H1 (cell line): ENCODE data around the gene NCOA6. TPM values are rescaled to one million over a fixed set of nuclear protein-coding genes. Genes with fewer than 3 reads are reported as not detected.

Source experiments
- CTCF ChIA-PET: fragments of 300-600 bp; sonication (Branson Sonifier 250); formaldehyde crosslinking; loops from one replicate; lab custom pipeline; 2021; ENCODE audit not compliant: partially characterized antibody; lab: Charles Lee
- POLR2A ChIA-PET: fragments of 300-600 bp; sonication (Branson Sonifier 250); formaldehyde crosslinking; loops from one replicate; lab custom pipeline; 2021; ENCODE audit warnings: inconsistent platforms; ENCODE audit not compliant: partially characterized antibody; lab: Charles Lee
- DNase-seq, 2 experiments: peaks; one replicate each; pipeline versions ENCODE4 v3.0.0 to v3.0.0-alpha.2; 2010 to 2022; ENCODE audit warnings: low spot score in 2 of 2, low read depth in 1 of 2, mixed read lengths in 1 of 2
- FAIRE-seq: peaks from 2 replicates; lab custom pipeline; 2011; peaks lifted over from hg19 to GRCh38; lab: Jason Lieb, UNC
- H2AFZ ChIP-seq: 2 replicates; pipeline ENCODE4 v1.8.1; 2012; ENCODE audit warnings: low read length, inconsistent platforms
- H2AK5ac ChIP-seq: 2 replicates; pipeline ENCODE4 v1.6.1; 2013; ENCODE audit warnings: low read depth, low read length
- H2BK120ac ChIP-seq: replicated peaks from 2 replicates; pipeline ENCODE3; 2013; ENCODE audit warnings: low read depth, low read length, inconsistent platforms
- H2BK12ac ChIP-seq: 2 replicates; pipeline ENCODE4 v1.6.1; 2013; ENCODE audit warnings: low read depth, low read length
- H2BK15ac ChIP-seq: 2 replicates; pipeline ENCODE4 v1.6.1; 2013; ENCODE audit warnings: low read length
- H2BK20ac ChIP-seq: 2 replicates; pipeline ENCODE4 v1.6.1; 2013; ENCODE audit warnings: low read length
- H2BK5ac ChIP-seq: 2 replicates; pipeline ENCODE4 v1.6.1; 2013; ENCODE audit warnings: low read depth, low read length
- H3K14ac ChIP-seq: 2 replicates; pipeline ENCODE4 v1.6.1; 2013; ENCODE audit warnings: inconsistent platforms; ENCODE audit not compliant: insufficient read length
- H3K18ac ChIP-seq: 2 replicates; pipeline ENCODE4 v1.6.1; 2013; ENCODE audit warnings: low read length; ENCODE audit errors: extremely low read depth
- H3K23ac ChIP-seq: 2 replicates; pipeline ENCODE4 v1.6.1; 2013; ENCODE audit warnings: inconsistent platforms; ENCODE audit not compliant: insufficient read length
- H3K23me2 ChIP-seq: 2 replicates; pipeline ENCODE4 v1.6.1; 2013; ENCODE audit warnings: low read depth, low read length
- H3K27ac ChIP-seq: 2 replicates; pipeline ENCODE4 v1.6.1; 2011; ENCODE audit warnings: low read depth, low read length, inconsistent platforms
- H3K27me3 ChIP-seq, 4 experiments: replicated peaks in 1 of 4; 1 replicate in 1 of 4; 2 replicates in 3 of 4; pipeline versions ENCODE4 v1.6.1 to v1.8.1; 2011 to 2013; ENCODE audit warnings: low read length in 3 of 4, mild to moderate bottlenecking in 3 of 4, inconsistent platforms in 2 of 4, mixed read lengths in 2 of 4, moderate library complexity in 1 of 4; ENCODE audit not compliant: control insufficient read depth in 3 of 4, insufficient read depth in 3 of 4; ENCODE audit errors: extremely low read depth in 1 of 4
- H3K36me3 ChIP-seq, 4 experiments: 2 replicates each; pipeline versions ENCODE4 v1.6.1 to v1.8.1; 2011 to 2013; ENCODE audit warnings: mild to moderate bottlenecking in 4 of 4, low read length in 3 of 4, moderate library complexity in 2 of 4, control low read depth in 1 of 4, inconsistent platforms in 1 of 4; ENCODE audit not compliant: insufficient read depth in 4 of 4, control insufficient read depth in 2 of 4
- H3K4ac ChIP-seq: replicated peaks from 2 replicates; pipeline ENCODE3; 2013; ENCODE audit warnings: low read length, low read depth, mixed read lengths, inconsistent platforms; ENCODE audit not compliant: insufficient read length
- H3K4me1 ChIP-seq, 4 experiments: replicated peaks in 1 of 4; 1 replicate in 1 of 4; 2 replicates in 3 of 4; pipeline versions ENCODE4 v1.6.1 to v1.8.1; 2011 to 2013; ENCODE audit warnings: low read length in 3 of 4, inconsistent platforms in 2 of 4, mixed read lengths in 1 of 4; ENCODE audit not compliant: insufficient read depth in 4 of 4, control insufficient read depth in 3 of 4
- H3K4me2 ChIP-seq, 2 experiments: 2 replicates each; pipeline versions ENCODE4 v1.6.1 to v1.8.1; 2011 to 2013; ENCODE audit warnings: low read depth in 2 of 2, low read length in 2 of 2, control low read depth in 1 of 2, inconsistent platforms in 1 of 2, mild to moderate bottlenecking in 1 of 2; ENCODE audit not compliant: insufficient read depth in 1 of 2
- H3K4me3 ChIP-seq, 4 experiments: fragments of 200-600, 300-600 bp in 1 of 4; sonication (generic), shearing (Covaris generic), sonication (Bioruptor Twin) in 1 of 4; 2 replicates each; pipeline versions ENCODE4 v1.5.1 to v1.8.1; 2011 to 2016; ENCODE audit warnings: low read length in 4 of 4, low read depth in 3 of 4, control low read depth in 2 of 4, inconsistent platforms in 2 of 4, mild to moderate bottlenecking in 2 of 4, mixed read lengths in 1 of 4, moderate library complexity in 1 of 4; ENCODE audit not compliant: insufficient read depth in 2 of 4; ENCODE audit errors: extremely low read depth in 1 of 4
- H3K56ac ChIP-seq: replicated peaks from 2 replicates; pipeline ENCODE3; 2013; ENCODE audit warnings: low read depth, mild to moderate bottlenecking, mixed read lengths, low read length, inconsistent platforms; ENCODE audit not compliant: insufficient read length
- H3K79me1 ChIP-seq: 2 replicates; pipeline ENCODE4 v1.6.1; 2013; ENCODE audit warnings: low read depth, low read length, control low read depth
- H3K79me2 ChIP-seq, 2 experiments: 2 replicates each; pipeline versions ENCODE4 v1.6.1 to v1.8.1; 2012 to 2013; ENCODE audit warnings: low read length in 2 of 2, mild to moderate bottlenecking in 2 of 2, inconsistent platforms in 1 of 2; ENCODE audit not compliant: insufficient read depth in 2 of 2, control insufficient read depth in 1 of 2
- H3K9ac ChIP-seq, 4 experiments: replicated peaks in 1 of 4; 1 replicate in 1 of 4; 2 replicates in 3 of 4; pipeline versions ENCODE4 v1.6.1 to v1.8.1; 2011 to 2013; ENCODE audit warnings: low read depth in 3 of 4, low read length in 3 of 4, control low read depth in 2 of 4, mild to moderate bottlenecking in 2 of 4, moderate library complexity in 2 of 4, inconsistent platforms in 1 of 4; ENCODE audit errors: extremely low read depth in 1 of 4
- H3K9me3 ChIP-seq, 2 experiments: 2 replicates each; pipeline versions ENCODE4 v1.6.1 to v1.8.1; 2012 to 2013; ENCODE audit warnings: mild to moderate bottlenecking in 2 of 2, moderate library complexity in 2 of 2, control low read depth in 1 of 2, inconsistent platforms in 1 of 2, low read depth in 1 of 2, low read length in 1 of 2, mixed read lengths in 1 of 2; ENCODE audit not compliant: insufficient read depth in 2 of 2
- H4K20me1 ChIP-seq, 2 experiments: replicated peaks in 1 of 2; 2 replicates each; pipeline versions ENCODE3 to v1.8.1; 2011 to 2013; ENCODE audit warnings: inconsistent platforms in 2 of 2, low read length in 2 of 2, mild to moderate bottlenecking in 1 of 2; ENCODE audit not compliant: insufficient read depth in 2 of 2, control insufficient read depth in 1 of 2
- H4K5ac ChIP-seq: 2 replicates; pipeline ENCODE4 v1.6.1; 2013; ENCODE audit warnings: low read length, low read depth, mixed read lengths, inconsistent platforms; ENCODE audit not compliant: insufficient read length
- H4K8ac ChIP-seq: 2 replicates; pipeline ENCODE4 v1.8.0; 2013; ENCODE audit warnings: mild to moderate bottlenecking, moderate library complexity, low read length, inconsistent platforms; ENCODE audit not compliant: insufficient read depth; ENCODE audit errors: extremely low read depth
- H4K91ac ChIP-seq: replicated peaks from 2 replicates; pipeline ENCODE3; 2013; ENCODE audit warnings: low read length, mixed read lengths, inconsistent platforms; ENCODE audit not compliant: insufficient read length
- CHD1 ChIP-seq: IDR thresholded peaks from 2 replicates; pipeline ENCODE4 v1.6.1; 2012; ENCODE audit warnings: low read depth, low read length, improper control_type of control experiment
- E2F6 ChIP-seq: IDR thresholded peaks from 2 replicates; pipeline ENCODE4 v1.6.1; 2012; ENCODE audit warnings: inconsistent platforms
- EZH2 ChIP-seq: fragments of 200-600 bp; sonication (generic); IDR thresholded peaks from 2 replicates; pipeline ENCODE4 v1.7.1; 2012; ENCODE audit warnings: low read depth, mild to moderate bottlenecking, moderate library complexity, low read length, inconsistent platforms; ENCODE audit not compliant: severe bottlenecking
- HDAC2 ChIP-seq, 2 experiments: fragments of 300-600 bp in 1 of 2; sonication (generic) in 1 of 2; IDR thresholded peaks; 2 replicates each; pipeline ENCODE4 v1.6.1; 2011 to 2012; ENCODE audit warnings: low read depth in 2 of 2, low read length in 2 of 2, mild to moderate bottlenecking in 2 of 2, moderate library complexity in 2 of 2, borderline replicate concordance in 1 of 2, inconsistent platforms in 1 of 2
- KDM4A ChIP-seq: IDR thresholded peaks from one replicate; pipeline ENCODE4 v1.7.1; 2012; ENCODE audit warnings: low read depth, mild to moderate bottlenecking, moderate library complexity, low read length, inconsistent platforms; ENCODE audit not compliant: severe bottlenecking
- MAX ChIP-seq: IDR thresholded peaks from 2 replicates; pipeline ENCODE4 v1.6.1; 2012; ENCODE audit warnings: inconsistent platforms
- POLR2A ChIP-seq, 2 experiments: IDR thresholded peaks; 1 replicate in 1 of 2; 2 replicates in 1 of 2; pipeline ENCODE4 v1.6.1; 2011; ENCODE audit warnings: low read depth in 2 of 2, low read length in 2 of 2, mild to moderate bottlenecking in 2 of 2; ENCODE audit errors: control extremely low read depth in 1 of 2
- RAD21 ChIP-seq, 2 experiments: IDR thresholded peaks in 1 of 2; conservative IDR thresholded peaks in 1 of 2; 2 replicates each; pipeline ENCODE4 v1.6.1; 2011; ENCODE audit warnings: low read depth in 2 of 2, low read length in 2 of 2, improper control_type of control experiment in 1 of 2, inconsistent platforms in 1 of 2, mild to moderate bottlenecking in 1 of 2, moderate library complexity in 1 of 2
- SIX5 ChIP-seq: IDR thresholded peaks from 2 replicates; pipeline ENCODE4 v1.6.1; 2011; ENCODE audit warnings: mild to moderate bottlenecking, low read depth, low read length
- WGBS, 2 experiments: shearing (Covaris generic) in 1 of 2; methylation state at CpG; one replicate each; pipeline versions ENCODE4 v1.1.6 to v1.1.7; 2013 to 2015; ENCODE audit warnings: low lambda C conversion rate in 2 of 2, mixed read lengths in 2 of 2, inconsistent platforms in 1 of 2, low coverage in 1 of 2, missing lambda C conversion rate in 1 of 2; ENCODE audit not compliant: insufficient replicate concordance in 2 of 2, insufficient coverage in 1 of 2, insufficient read length in 1 of 2; ENCODE audit errors: extremely low coverage in 1 of 2, missing lambda C conversion rate in 1 of 2; 5-methylcytosine and 5-hydroxymethylcytosine counted together
- polyA plus RNA-seq, 7 experiments: library from polyadenylated mRNA; depleted of rRNA in 3 of 7; stranded (reverse) in 5 of 7; unstranded in 2 of 7; fragments of >200 nt in 5 of 7; fragments of 200-250 nt in 2 of 7; gene quantifications; 1 replicate in 5 of 7; 2 replicates in 1 of 7; 4 replicates in 1 of 7; pipeline versions ENCODE4 v1.2.1 to v1.2.3, GENCODE V29; 2011 to 2013; ENCODE audit warnings: missing spikeins in 2 of 7, mixed read lengths in 2 of 7
- total RNA-seq: library from RNA; stranded (reverse); fragmentation: NEBNext Ultra II Directional; extraction: Animal tissue kit (Norgen Biotek cat#: 25700); gene quantifications from 2 replicates; pipeline ENCODE4 v1.2.1, GENCODE V29; 2021

The NCOA6 gene
- total and polyA plus RNA-seq, 2 of the 8 experiments (the other 6 are each of a cell fraction or from before 2014, with no cell fraction given) = 9.0 to 9.5 TPM

GRCh38 chr20:34709831-34710567 lies 115.5 kb downstream of the NCOA6 start:
- CTCF ChIA-PET = interaction anchor here (0.6 to 6.5 kb wide), 6 partner anchors 13 to 397 kb away, joined by 3 to 48 read pairs (median 3); no protein-coding TSS in a partner anchor
- Histone ChIP-seq H2BK12ac (0 out of 2 replicates have a peak overlapping the region, but pooled peaks have one; percentile 27), H3K56ac (no peak overlapping the region), H3K9ac (peak overlapping the region in 2 of 4 experiments; percentile 42 to 43; a peak in 4 of 7 replicates), H3K4me2 (peak overlapping the region; percentile 80 to 91), H4K20me1 (peaks cover 2 to 8% of the 10 kb centered on the region in 2 experiments), H2AFZ (peak overlapping the region; percentile 90; the same call in 1 of the 2 replicates), H3K79me1 (no peaks in the 10 kb centered on the region), H3K27ac (no peak overlapping the region), H2BK15ac (no peak overlapping the region; the same call in 1 of the 2 replicates), H3K4me1 (peaks cover 0 to 7% (median 3%) of the 10 kb centered on the region in 4 experiments; a peak in 4 of 7 replicates), H4K5ac (no peak overlapping the region), H3K23ac (no peak overlapping the region), H2BK5ac (no peak overlapping the region), H3K36me3 (no peaks in the 10 kb centered on the region), H3K23me2 (peaks cover 12% of the 10 kb centered on the region; the same call in 1 of the 2 replicates), H3K4me3 (peak overlapping the region; percentile 58 to 92 (median 68)), H2BK20ac (no peak overlapping the region), H3K27me3 (peaks cover 9 to 28% (median 21%) of the 10 kb centered on the region in 4 experiments), H3K14ac (no peak overlapping the region), H4K8ac (0 out of 2 replicates have a peak overlapping the region, but pooled peaks have one; percentile 18), H2AK5ac (no peak overlapping the region), H2BK120ac (no peak overlapping the region), H3K18ac (no peak overlapping the region; the same call in 1 of the 2 replicates), H3K79me2 (no peaks in the 10 kb centered on the region), H3K4ac (no peak overlapping the region), H4K91ac (no peak overlapping the region), H3K9me3 (no peaks in the 10 kb centered on the region)
- POLR2A ChIA-PET = interaction anchor here (1.0 to 1.4 kb wide), 2 partner anchors 43 to 166 kb away, joined by 3 read pairs; no protein-coding TSS in a partner anchor
- no peak for DNase-seq
- WGBS, 2 experiments = 4% methylated on average over 56 of the region's 61 CpGs; no CpG with 5 or more reads in 1 of the 2 experiments
- no peak for FAIRE-seq
- no peak for TF ChIP-seq SIX5
- TF ChIP-seq KDM4A = peak; percentile 20
- TF ChIP-seq CHD1 = no peak
- TF ChIP-seq E2F6 = 0 out of 2 replicates have a peak, but pooled peaks have one; percentile 49
- TF ChIP-seq POLR2A (IDR thresholded peaks at IDR 0.05; ENCODE audit: control extremely low read depth in 1 of 2, low read depth in 2 of 2, low read length in 2 of 2) = no peak; a peak in 1 of 3 replicates
- TF ChIP-seq HDAC2 (IDR thresholded peaks at IDR 0.05; ENCODE audit: borderline replicate concordance in 1 of 2, low read depth in 2 of 2, low read length in 2 of 2) = no peak
- TF ChIP-seq MAX = peak; percentile 45; the same call in 1 of the 2 replicates
- peak; percentile 69 for TF ChIP-seq EZH2
- TF ChIP-seq RAD21 (IDR thresholded peaks at IDR 0.05 in 1 of 2, conservative IDR thresholded peaks at IDR 0.05 in 1 of 2; ENCODE audit: low read depth in 2 of 2, low read length in 2 of 2) = 0 out of 4 replicates have a peak, but pooled peaks of 1 of the 2 experiments have one; percentile 4
